Esophagus muscularis mucosa (tissue), 4 donors: ENCODE results near the gene LDHA. TPM values are rescaled to one million over a fixed set of nuclear protein-coding genes. Genes with fewer than 3 reads are reported as not detected.

ENCODE experiments used
- DNase-seq: peaks from one replicate; pipeline ENCODE4 v3.0.0-alpha.2; 2017; ENCODE audit errors: extremely low spot score
- H3K27ac ChIP-seq, 4 donors: fragments of 200-600 bp; sonication (generic); replicated peaks in 1 of 4; 1 replicate in 3 of 4; 2 replicates in 1 of 4; pipeline ENCODE4 v1.5.1; 2016 to 2019; ENCODE audit warnings: mild to moderate bottlenecking in 1 of 4
- H3K27me3 ChIP-seq, 4 donors: fragments of 200-600 bp; sonication (generic); one replicate each; pipeline versions ENCODE4 v1.5.1 to v1.6.0; 2016 to 2019
- H3K36me3 ChIP-seq, 4 donors: fragments of 200-600 bp; sonication (generic); one replicate each; pipeline ENCODE4 v1.5.1; 2016 to 2019
- H3K4me1 ChIP-seq, 4 donors: fragments of 200-600 bp; sonication (generic); one replicate each; pipeline ENCODE4 v1.5.1; 2016 to 2019
- H3K4me3 ChIP-seq, 4 donors: fragments of 200-600 bp; sonication (generic); 1 replicate in 2 of 4; 2 replicates in 2 of 4; pipeline ENCODE4 v1.5.1; 2016 to 2019; ENCODE audit warnings: mild to moderate bottlenecking in 4 of 4, moderate library complexity in 1 of 4
- H3K9me3 ChIP-seq, 4 donors: fragments of 200-600 bp; sonication (generic); 1 replicate in 3 of 4; 2 replicates in 1 of 4; pipeline ENCODE4 v1.5.1; 2016 to 2019
- EP300 ChIP-seq: sonication (generic); formaldehyde crosslinking; IDR thresholded peaks from one replicate; pipeline ENCODE4 v1.6.1; 2017; ENCODE audit warnings: antibody characterized with exemption
- POLR2A ChIP-seq: fragments of 450-650 bp; IDR thresholded peaks from one replicate; pipeline ENCODE4 v1.6.1; 2017; ENCODE audit warnings: antibody characterized with exemption, moderate library complexity, mild to moderate bottlenecking, low read depth
- POLR2AphosphoS5 ChIP-seq, 2 donors: sonication (generic); formaldehyde crosslinking; IDR thresholded peaks; one replicate each; pipeline ENCODE4 v1.6.1; 2017; ENCODE audit warnings: antibody characterized with exemption in 2 of 2
- WGBS: methylation state at CpG from one replicate; pipeline ENCODE4 v1.1.5; 2018; 5-methylcytosine and 5-hydroxymethylcytosine counted together
- intact Hi-C: fragments of 100-400 bp; cut with DNase I; formaldehyde crosslinking; loops from one replicate; pipeline ENCODE4 v1.15.1; 2023
- total RNA-seq, 4 donors: library from RNA; depleted of rRNA; stranded (reverse); fragments of >200 nt; gene quantifications; one replicate each; pipeline versions ENCODE4 v1.1.0 to v1.2.1, GENCODE V29; 2016
- TF ChIP-seq, protein P1 (sequence below), 3 experiments: fragments of 200-600 bp in 2 of 3; fragments of 450-650 bp in 1 of 3; sonication (generic) in 2 of 3; IDR thresholded peaks; one replicate each; pipeline ENCODE4 v1.5.1; 2017 to 2019; ENCODE audit warnings: antibody characterized with exemption in 3 of 3, mild to moderate bottlenecking in 2 of 3, moderate library complexity in 1 of 3

LDHA gene
- total RNA-seq, 4 donors from 2014 or later, result 399 to 523 (median 446) TPM

DNA sequence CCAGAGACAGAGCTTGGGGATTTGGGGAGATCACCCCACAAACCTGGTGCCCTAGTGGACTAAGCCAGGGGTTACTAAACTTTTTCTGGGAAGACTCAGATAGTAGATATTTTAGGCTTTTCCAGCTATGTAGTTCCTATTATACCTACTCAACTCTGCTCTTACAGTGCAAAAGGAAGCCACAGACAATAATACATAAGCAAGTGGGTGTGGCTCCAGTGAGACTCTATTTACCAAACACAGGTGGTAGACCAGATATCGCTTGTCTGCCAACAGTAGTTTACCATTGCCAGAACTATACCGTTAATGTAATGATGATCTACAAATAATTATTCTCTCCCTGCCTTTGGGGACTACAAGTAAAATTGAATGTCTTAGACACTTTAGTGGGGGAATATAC lies 24.7 kb downstream of the LDHA start:
- Histone ChIP-seq H3K27me3 (no peaks in the 10 kb centered on the region), H3K4me1 (no peaks in the 10 kb centered on the region), H3K36me3 (no peaks in the 10 kb centered on the region), H3K4me3 (no peak overlapping the region), H3K9me3 (no peaks in the 10 kb centered on the region), H3K27ac (no peak overlapping the region)
- WGBS, result 86% methylated on average over 2 of the region's 2 CpGs
- intact Hi-C loops, result no loop called here
- no peak for TF ChIP-seq POLR2AphosphoS5 (IDR thresholded peaks at IDR 0.05)
- TF ChIP-seq, protein P1, sequence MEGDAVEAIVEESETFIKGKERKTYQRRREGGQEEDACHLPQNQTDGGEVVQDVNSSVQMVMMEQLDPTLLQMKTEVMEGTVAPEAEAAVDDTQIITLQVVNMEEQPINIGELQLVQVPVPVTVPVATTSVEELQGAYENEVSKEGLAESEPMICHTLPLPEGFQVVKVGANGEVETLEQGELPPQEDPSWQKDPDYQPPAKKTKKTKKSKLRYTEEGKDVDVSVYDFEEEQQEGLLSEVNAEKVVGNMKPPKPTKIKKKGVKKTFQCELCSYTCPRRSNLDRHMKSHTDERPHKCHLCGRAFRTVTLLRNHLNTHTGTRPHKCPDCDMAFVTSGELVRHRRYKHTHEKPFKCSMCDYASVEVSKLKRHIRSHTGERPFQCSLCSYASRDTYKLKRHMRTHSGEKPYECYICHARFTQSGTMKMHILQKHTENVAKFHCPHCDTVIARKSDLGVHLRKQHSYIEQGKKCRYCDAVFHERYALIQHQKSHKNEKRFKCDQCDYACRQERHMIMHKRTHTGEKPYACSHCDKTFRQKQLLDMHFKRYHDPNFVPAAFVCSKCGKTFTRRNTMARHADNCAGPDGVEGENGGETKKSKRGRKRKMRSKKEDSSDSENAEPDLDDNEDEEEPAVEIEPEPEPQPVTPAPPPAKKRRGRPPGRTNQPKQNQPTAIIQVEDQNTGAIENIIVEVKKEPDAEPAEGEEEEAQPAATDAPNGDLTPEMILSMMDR (IDR thresholded peaks at IDR 0.05), result no peak
- no peak for TF ChIP-seq POLR2A
- TF ChIP-seq EP300, result no peak
- no peak for DNase-seq

DNA sequence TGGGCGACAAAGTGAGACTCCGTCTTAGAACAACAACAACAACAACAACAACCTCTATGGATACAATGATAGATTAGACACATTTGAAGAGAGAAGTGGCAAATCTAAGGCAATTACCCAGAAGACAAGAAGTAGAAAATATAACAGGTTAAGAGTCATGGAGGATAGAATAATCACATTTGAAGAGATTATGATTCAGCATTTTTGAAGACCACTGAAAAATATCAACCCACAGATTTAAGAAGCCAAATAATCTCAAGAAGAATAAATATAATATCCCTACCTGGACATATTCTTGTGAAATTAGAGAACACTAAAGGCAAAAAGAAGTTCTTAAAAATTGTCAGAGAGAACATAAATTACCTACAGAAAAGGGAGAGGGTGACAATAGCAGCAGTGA lies 25.7 kb downstream of the LDHA start:
- H3K4me1 ChIP-seq, result no peaks in the 10 kb centered on the region
- intact Hi-C loops, result no loop called here
- 100% methylated on average over 2 of the region's 2 CpGs for WGBS
- H3K9me3 ChIP-seq, result no peaks in the 10 kb centered on the region
- no peak for TF ChIP-seq EP300
- TF ChIP-seq, protein P1 (IDR thresholded peaks at IDR 0.05), result no peak
- TF ChIP-seq POLR2AphosphoS5 (IDR thresholded peaks at IDR 0.05), result no peak
- no peak for TF ChIP-seq POLR2A
- no peak overlapping the region for H3K27ac ChIP-seq
- H3K4me3 ChIP-seq, result no peak overlapping the region
- H3K36me3 ChIP-seq, result no peaks in the 10 kb centered on the region
- no peaks in the 10 kb centered on the region for H3K27me3 ChIP-seq
- no peak for DNase-seq

DNA sequence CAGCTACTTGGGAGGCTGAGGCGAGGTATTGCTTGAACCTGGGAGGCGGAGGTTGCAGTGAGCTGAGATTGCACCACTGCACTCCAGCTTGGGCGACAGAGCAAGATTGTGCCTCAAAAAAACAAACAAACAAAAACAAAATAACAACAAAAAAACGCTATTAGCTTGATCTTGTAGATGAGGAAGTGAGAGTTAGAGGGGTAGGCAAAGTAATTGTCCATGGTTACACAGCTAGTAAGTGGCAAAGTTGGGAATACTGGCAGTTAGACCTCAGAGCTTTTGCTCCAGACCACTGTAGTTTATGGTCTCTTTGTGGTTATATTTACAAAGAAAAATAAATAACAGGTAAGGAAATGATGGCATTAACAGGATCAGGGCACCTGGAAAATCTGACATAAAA lies 32.9 kb downstream of the LDHA start:
- no peaks in the 10 kb centered on the region for H3K4me1 ChIP-seq
- TF ChIP-seq, protein P1 (IDR thresholded peaks at IDR 0.05), result no peak
- TF ChIP-seq EP300 (no peak), POLR2AphosphoS5 (IDR thresholded peaks at IDR 0.05) (no peak), POLR2A (no peak)
- no peaks in the 10 kb centered on the region for H3K27me3 ChIP-seq
- DNase-seq, result no peak
- intact Hi-C loops, result no loop called here
- 79% methylated on average over 4 of the region's 4 CpGs for WGBS
- H3K36me3 ChIP-seq, result no peaks in the 10 kb centered on the region
- no peaks in the 10 kb centered on the region for H3K9me3 ChIP-seq
- no peak overlapping the region for H3K27ac ChIP-seq
- no peak overlapping the region for H3K4me3 ChIP-seq

DNA sequence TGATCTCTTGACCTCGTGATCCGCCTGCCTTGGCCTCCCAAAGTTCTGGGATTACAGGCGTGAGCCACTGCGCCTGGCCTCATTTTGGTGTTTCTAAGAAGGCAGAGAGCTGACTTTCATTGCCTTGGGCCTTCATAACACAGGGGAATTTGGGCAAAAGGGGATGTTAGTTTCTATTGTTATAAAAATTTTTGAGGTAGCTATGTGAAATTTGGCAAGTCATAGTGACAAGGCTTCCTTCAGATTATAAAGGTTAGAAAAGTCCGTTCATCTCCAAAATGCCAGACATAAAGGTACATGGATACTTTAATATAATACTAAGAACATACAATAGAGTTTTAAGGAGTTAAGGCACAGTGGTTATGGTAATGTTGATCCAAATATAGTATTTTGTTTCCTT lies 35.0 kb downstream of the LDHA start:
- 93% methylated on average over 5 of the region's 5 CpGs for WGBS
- intact Hi-C loops, result no loop called here
- no peak overlapping the region for H3K4me3 ChIP-seq
- no peaks in the 10 kb centered on the region for H3K36me3 ChIP-seq
- no peaks in the 10 kb centered on the region for H3K9me3 ChIP-seq
- H3K27ac ChIP-seq, result no peak overlapping the region
- no peaks in the 10 kb centered on the region for H3K27me3 ChIP-seq
- no peak for DNase-seq
- TF ChIP-seq, protein P1 (IDR thresholded peaks at IDR 0.05), result no peak
- no peak for TF ChIP-seq EP300
- TF ChIP-seq POLR2AphosphoS5 (IDR thresholded peaks at IDR 0.05), result no peak
- TF ChIP-seq POLR2A, result no peak
- H3K4me1 ChIP-seq, result no peaks in the 10 kb centered on the region

DNA sequence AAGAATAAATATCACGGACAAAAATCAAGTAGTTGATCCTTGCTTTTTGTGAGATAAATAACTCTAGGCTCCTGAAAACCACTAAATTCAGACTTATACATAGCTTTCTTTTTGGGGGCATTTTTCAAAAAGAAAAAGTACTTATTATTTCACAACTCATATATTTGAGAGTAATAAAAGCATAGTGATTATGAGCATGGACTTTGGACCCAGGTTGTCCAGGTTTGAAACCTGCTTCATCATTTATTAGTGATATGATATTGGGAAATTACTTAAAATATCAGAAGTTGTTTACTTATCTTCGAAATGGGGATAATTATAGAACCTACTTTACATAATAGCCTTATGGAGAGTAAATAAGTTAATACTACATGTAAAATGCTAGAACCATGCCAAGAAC lies 44.3 kb downstream of the LDHA start:
- no peak for DNase-seq
- TF ChIP-seq, protein P1 (IDR thresholded peaks at IDR 0.05), result no peak
- TF ChIP-seq POLR2A (no peak), POLR2AphosphoS5 (IDR thresholded peaks at IDR 0.05) (no peak), EP300 (no peak)
- Histone ChIP-seq H3K4me3 (no peak overlapping the region), H3K27ac (no peak overlapping the region), H3K9me3 (no peaks in the 10 kb centered on the region), H3K36me3 (no peaks in the 10 kb centered on the region), H3K4me1 (no peaks in the 10 kb centered on the region), H3K27me3 (no peaks in the 10 kb centered on the region)
- intact Hi-C loops, result no loop called here
- WGBS, result 69% methylated on average over 2 of the region's 2 CpGs
